Measurements from ENCODE around the gene DGKQ.

The DGKQ gene

DNA sequence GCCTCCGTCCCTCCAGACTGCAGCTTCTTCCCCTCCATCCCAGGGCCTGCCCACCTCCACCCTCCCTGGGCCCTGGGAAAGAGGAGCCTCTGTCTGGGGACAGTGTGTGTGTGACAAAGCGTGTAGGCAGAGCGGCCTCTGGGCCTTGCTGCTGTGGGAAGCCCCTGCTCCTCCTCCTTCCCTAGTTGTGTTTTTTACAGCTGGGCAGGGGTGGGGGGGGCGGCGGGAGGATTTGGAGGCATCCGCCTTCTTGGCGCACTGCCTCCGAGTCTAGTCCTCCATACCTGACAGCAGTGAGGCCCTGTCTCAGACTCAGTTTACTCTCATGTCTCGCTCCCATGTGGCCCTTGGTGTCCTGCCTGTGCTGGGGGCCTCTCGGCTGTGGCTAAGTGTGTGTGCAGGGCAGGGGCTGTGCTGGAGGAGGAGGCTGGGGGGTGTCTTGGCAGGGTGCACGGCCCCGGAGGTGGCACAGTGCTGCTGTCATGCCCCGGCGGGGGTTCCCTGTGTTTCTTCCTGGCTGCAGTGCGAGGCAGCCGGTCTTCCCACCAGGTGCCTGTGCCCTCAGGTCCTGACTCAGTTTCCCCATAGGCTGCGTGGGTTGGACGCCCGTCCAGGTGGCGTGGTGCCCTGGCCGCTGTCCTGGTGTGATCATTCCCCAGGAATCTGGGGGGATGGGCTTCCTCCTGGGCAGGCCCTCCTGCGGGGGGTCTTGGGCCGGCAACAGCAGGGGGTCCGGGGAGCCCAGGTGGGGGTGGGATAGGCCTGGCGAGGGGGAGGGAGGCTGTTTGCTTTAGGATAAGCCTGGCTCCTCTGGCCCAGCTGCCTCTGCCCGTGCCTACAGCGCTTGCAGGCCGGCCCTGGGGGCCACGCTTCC, 45.0 kb upstream of the DGKQ start:
- Histone ChIP-seq H3K27me3 (ENCODE audit: insufficient read depth, poor library complexity, severe bottlenecking) (no peaks in the 10 kb centered on the region), H3K4me3 (replicated peaks; ENCODE audit: insufficient read depth, low read length) (no peak overlapping the region), H3K27ac (replicated peaks) (no peak overlapping the region)
- TF ChIP-seq, protein P1, sequence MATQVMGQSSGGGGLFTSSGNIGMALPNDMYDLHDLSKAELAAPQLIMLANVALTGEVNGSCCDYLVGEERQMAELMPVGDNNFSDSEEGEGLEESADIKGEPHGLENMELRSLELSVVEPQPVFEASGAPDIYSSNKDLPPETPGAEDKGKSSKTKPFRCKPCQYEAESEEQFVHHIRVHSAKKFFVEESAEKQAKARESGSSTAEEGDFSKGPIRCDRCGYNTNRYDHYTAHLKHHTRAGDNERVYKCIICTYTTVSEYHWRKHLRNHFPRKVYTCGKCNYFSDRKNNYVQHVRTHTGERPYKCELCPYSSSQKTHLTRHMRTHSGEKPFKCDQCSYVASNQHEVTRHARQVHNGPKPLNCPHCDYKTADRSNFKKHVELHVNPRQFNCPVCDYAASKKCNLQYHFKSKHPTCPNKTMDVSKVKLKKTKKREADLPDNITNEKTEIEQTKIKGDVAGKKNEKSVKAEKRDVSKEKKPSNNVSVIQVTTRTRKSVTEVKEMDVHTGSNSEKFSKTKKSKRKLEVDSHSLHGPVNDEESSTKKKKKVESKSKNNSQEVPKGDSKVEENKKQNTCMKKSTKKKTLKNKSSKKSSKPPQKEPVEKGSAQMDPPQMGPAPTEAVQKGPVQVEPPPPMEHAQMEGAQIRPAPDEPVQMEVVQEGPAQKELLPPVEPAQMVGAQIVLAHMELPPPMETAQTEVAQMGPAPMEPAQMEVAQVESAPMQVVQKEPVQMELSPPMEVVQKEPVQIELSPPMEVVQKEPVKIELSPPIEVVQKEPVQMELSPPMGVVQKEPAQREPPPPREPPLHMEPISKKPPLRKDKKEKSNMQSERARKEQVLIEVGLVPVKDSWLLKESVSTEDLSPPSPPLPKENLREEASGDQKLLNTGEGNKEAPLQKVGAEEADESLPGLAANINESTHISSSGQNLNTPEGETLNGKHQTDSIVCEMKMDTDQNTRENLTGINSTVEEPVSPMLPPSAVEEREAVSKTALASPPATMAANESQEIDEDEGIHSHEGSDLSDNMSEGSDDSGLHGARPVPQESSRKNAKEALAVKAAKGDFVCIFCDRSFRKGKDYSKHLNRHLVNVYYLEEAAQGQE (IDR thresholded peaks at IDR 0.05; ENCODE audit: insufficient replicate concordance, low read depth), result no peak
- TF ChIP-seq GABPA (IDR thresholded peaks at IDR 0.05; ENCODE audit: low read depth) (no peak), SPI1 (IDR thresholded peaks at IDR 0.05; ENCODE audit: borderline replicate concordance, low read depth) (no peak), POLR2AphosphoS5 (IDR thresholded peaks at IDR 0.05; ENCODE audit: low read depth) (no peak)
- TF ChIP-seq, protein P2, sequence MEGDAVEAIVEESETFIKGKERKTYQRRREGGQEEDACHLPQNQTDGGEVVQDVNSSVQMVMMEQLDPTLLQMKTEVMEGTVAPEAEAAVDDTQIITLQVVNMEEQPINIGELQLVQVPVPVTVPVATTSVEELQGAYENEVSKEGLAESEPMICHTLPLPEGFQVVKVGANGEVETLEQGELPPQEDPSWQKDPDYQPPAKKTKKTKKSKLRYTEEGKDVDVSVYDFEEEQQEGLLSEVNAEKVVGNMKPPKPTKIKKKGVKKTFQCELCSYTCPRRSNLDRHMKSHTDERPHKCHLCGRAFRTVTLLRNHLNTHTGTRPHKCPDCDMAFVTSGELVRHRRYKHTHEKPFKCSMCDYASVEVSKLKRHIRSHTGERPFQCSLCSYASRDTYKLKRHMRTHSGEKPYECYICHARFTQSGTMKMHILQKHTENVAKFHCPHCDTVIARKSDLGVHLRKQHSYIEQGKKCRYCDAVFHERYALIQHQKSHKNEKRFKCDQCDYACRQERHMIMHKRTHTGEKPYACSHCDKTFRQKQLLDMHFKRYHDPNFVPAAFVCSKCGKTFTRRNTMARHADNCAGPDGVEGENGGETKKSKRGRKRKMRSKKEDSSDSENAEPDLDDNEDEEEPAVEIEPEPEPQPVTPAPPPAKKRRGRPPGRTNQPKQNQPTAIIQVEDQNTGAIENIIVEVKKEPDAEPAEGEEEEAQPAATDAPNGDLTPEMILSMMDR (IDR thresholded peaks at IDR 0.05; ENCODE audit: insufficient read depth, low read length), result no peak
- no peak for DNase-seq (ENCODE audit: low read depth in 1 of 2, low spot score in 1 of 2)

DNA sequence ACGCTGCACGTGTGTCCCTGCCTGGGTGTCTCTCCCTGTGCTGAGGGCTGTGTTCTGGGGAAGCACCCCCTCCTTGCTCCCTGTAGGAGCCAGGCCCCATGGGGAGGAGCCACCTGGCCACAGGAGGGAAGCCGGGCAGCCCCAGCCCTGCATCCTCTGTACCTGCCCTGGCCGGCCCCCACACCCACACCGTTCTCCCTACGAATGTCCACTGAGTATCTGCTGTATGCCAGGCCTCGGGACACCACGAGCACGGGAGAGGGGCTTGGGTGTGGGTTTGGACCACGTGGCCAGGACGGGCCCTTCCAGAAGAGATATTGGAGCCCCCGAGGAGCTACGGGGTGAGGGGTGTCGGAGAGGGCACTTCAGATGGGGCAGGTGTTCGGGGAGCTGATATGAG, 44.3 kb upstream of the DGKQ start:
- no peak for TF ChIP-seq POLR2AphosphoS5 (IDR thresholded peaks at IDR 0.05; ENCODE audit: low read depth)
- no peak for TF ChIP-seq SPI1 (IDR thresholded peaks at IDR 0.05; ENCODE audit: borderline replicate concordance, low read depth)
- TF ChIP-seq, protein P1 (IDR thresholded peaks at IDR 0.05; ENCODE audit: insufficient replicate concordance, low read depth), result no peak
- TF ChIP-seq GABPA (IDR thresholded peaks at IDR 0.05; ENCODE audit: low read depth), result no peak
- TF ChIP-seq, protein P2 (IDR thresholded peaks at IDR 0.05; ENCODE audit: insufficient read depth, low read length), result no peak
- H3K27ac ChIP-seq (replicated peaks), result no peak overlapping the region
- H3K27me3 ChIP-seq (ENCODE audit: insufficient read depth, poor library complexity, severe bottlenecking), result no peaks in the 10 kb centered on the region
- no peak overlapping the region for H3K4me3 ChIP-seq (replicated peaks; ENCODE audit: insufficient read depth, low read length)
- no peak for DNase-seq (ENCODE audit: low read depth in 1 of 2, low spot score in 1 of 2)

- DNase-seq (ENCODE audit: low read depth in 1 of 2, low spot score in 1 of 2), result no peak
- H3K27me3 ChIP-seq (ENCODE audit: insufficient read depth, poor library complexity, severe bottlenecking), result no peaks in the 10 kb centered on the region
- TF ChIP-seq, protein P1 (IDR thresholded peaks at IDR 0.05; ENCODE audit: insufficient replicate concordance, low read depth), result no peak
- TF ChIP-seq, protein P2 (IDR thresholded peaks at IDR 0.05; ENCODE audit: insufficient read depth, low read length), result no peak
- no peak for TF ChIP-seq POLR2AphosphoS5 (IDR thresholded peaks at IDR 0.05; ENCODE audit: low read depth)
- no peak overlapping the region for H3K4me3 ChIP-seq (replicated peaks; ENCODE audit: insufficient read depth, low read length)
- H3K27ac ChIP-seq (replicated peaks), result no peak overlapping the region
Measured at GRCh38 chr4:1017211-1017610, 43.8 kb upstream of the DGKQ start.

Measured in HL-60 (cell line).